Esophagus muscularis mucosa (tissue), 3 donors: Measurements from ENCODE around the gene PAK1IP1.
"Not testable (repeated sequence)": the region's sequence is repeated elsewhere in the genome, so short reads cannot be mapped to it uniquely, and the experiment has no call there.

Experiments used
- CTCF ChIP-seq, 3 experiments: fragments of 200-600 bp in 2 of 3; fragments of 450-650 bp in 1 of 3; sonication (generic) in 2 of 3; IDR thresholded peaks; one replicate each; pipeline ENCODE4 v1.5.1; 2017 to 2019; ENCODE audit warnings: antibody characterized with exemption in 3 of 3, mild to moderate bottlenecking in 2 of 3, moderate library complexity in 1 of 3
- POLR2AphosphoS5 ChIP-seq, 2 donors: sonication (generic); formaldehyde crosslinking; IDR thresholded peaks; one replicate each; pipeline ENCODE4 v1.6.1; 2017; ENCODE audit warnings: antibody characterized with exemption in 2 of 2

GRCh38 chr6:10751757-10752156, 57.0 kb downstream of the PAK1IP1 start:
- TF ChIP-seq CTCF, POLR2AphosphoS5 (IDR thresholded peaks at IDR 0.05): not testable (repeated sequence)
